Measurements from ENCODE around the gene MCM9. TPM values are rescaled to one million over a fixed set of nuclear protein-coding genes. Genes with fewer than 3 reads are reported as not detected.

The MCM9 gene
- total RNA-seq, 1 experiment from 2014 or later: 17.8 TPM

- Histone ChIP-seq H3K4me2 (ENCODE audit: low read depth, low read length, poor library complexity, severe bottlenecking) (peak overlapping the region; percentile 88), H3K27ac (ENCODE audit: low read length) (peak overlapping the region; percentile 97), H3K9ac (ENCODE audit: low read length) (peak overlapping the region; percentile 89), H3K27me3 (ENCODE audit: low read length) (no peaks in the 10 kb centered on the region), H2AFZ (ENCODE audit: low read length) (no peak overlapping the region), H3K9me2 (replicated peaks; ENCODE audit: insufficient read depth, low read length) (no peaks in the 10 kb centered on the region), H3K4me3 (ENCODE audit: low read length) (peak overlapping the region; percentile 92), H3K36me3 (ENCODE audit: insufficient read depth, low read length) (peaks cover 33% of the 10 kb centered on the region), H3K79me2 (ENCODE audit: low read length) (peaks cover 93% of the 10 kb centered on the region), H4K20me1 (ENCODE audit: insufficient read depth, low read depth, low read length) (peaks cover 38% of the 10 kb centered on the region), H3K4me1 (ENCODE audit: low read length) (peaks cover 75% of the 10 kb centered on the region), H3K9me3 (ENCODE audit: low read length) (no peaks in the 10 kb centered on the region)
- no peak for DNase-seq
Observed at GRCh38 chr6:118895859-118896258, 39.1 kb downstream of the MCM9 start.

GRCh38 chr6:118895261-118895560 lies 39.7 kb downstream of the MCM9 start:
- Histone ChIP-seq H3K9me2 (replicated peaks; ENCODE audit: insufficient read depth, low read length) (no peaks in the 10 kb centered on the region), H3K27me3 (ENCODE audit: low read length) (no peaks in the 10 kb centered on the region), H3K9me3 (ENCODE audit: low read length) (no peaks in the 10 kb centered on the region), H3K4me1 (ENCODE audit: low read length) (peaks cover 75% of the 10 kb centered on the region), H2AFZ (ENCODE audit: low read length) (no peak overlapping the region), H3K36me3 (ENCODE audit: insufficient read depth, low read length) (peaks cover 27% of the 10 kb centered on the region), H3K4me2 (ENCODE audit: low read depth, low read length, poor library complexity, severe bottlenecking) (peak overlapping the region; percentile 88), H3K79me2 (ENCODE audit: low read length) (peaks cover 90% of the 10 kb centered on the region), H4K20me1 (ENCODE audit: insufficient read depth, low read depth, low read length) (peaks cover 33% of the 10 kb centered on the region), H3K9ac (ENCODE audit: low read length) (peak overlapping the region; percentile 89), H3K4me3 (ENCODE audit: low read length) (peak overlapping the region; percentile 92), H3K27ac (ENCODE audit: low read length) (peak overlapping the region; percentile 97)
- no peak for DNase-seq

DNA sequence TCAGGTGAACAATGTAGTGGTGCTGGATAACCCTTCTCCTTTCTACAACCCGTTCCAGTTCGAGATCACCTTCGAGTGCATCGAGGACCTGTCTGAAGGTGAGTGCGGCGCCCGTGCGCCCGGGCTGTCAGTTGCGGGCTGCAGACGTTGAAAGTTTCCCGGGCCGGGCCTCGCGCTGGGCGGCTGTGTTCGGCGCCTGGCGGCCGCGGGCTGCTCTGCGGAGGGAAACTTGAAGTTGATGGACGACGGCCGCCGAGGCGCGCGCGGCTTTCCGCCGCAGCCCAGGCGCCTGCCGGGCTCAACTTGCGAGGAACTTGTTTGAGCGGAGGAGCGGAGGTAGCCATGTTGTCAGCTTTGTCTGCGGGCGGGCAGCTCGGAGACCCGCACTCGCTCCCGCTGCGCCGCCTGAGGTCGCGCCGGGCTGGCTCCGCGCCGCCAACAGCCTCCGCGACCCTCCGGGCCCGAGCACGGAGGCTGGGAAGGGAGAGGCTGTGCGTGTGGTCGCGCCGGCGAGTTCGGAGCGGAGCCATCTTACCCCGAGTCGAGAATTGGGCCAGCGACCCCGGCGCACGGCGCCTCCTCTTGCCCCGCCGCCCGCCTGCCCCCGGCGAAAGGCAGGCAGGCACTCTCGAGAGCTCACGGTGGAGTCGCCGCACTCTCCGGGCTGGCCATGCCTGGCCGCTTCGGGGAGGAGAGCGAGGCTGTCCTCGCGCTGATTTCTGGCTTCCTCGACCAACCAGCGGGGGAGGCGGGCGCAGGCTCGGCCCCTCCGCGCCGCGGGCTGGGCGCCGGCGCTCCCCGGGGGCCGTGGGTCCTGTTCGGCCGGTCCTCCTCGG lies 40.3 kb downstream of the MCM9 start:
- Histone ChIP-seq H3K79me2 (ENCODE audit: low read length) (peaks cover 90% of the 10 kb centered on the region), H4K20me1 (ENCODE audit: insufficient read depth, low read depth, low read length) (peaks cover 27% of the 10 kb centered on the region), H3K27me3 (ENCODE audit: low read length) (no peaks in the 10 kb centered on the region), H3K4me2 (ENCODE audit: low read depth, low read length, poor library complexity, severe bottlenecking) (peak overlapping the region; percentile 88), H3K36me3 (ENCODE audit: insufficient read depth, low read length) (peaks cover 21% of the 10 kb centered on the region), H3K4me1 (ENCODE audit: low read length) (peaks cover 75% of the 10 kb centered on the region), H3K9me3 (ENCODE audit: low read length) (no peaks in the 10 kb centered on the region), H3K27ac (ENCODE audit: low read length) (peak overlapping the region; percentile 97), H3K9me2 (replicated peaks; ENCODE audit: insufficient read depth, low read length) (no peaks in the 10 kb centered on the region), H3K9ac (ENCODE audit: low read length) (peak overlapping the region; percentile 89), H2AFZ (ENCODE audit: low read length) (no peak overlapping the region), H3K4me3 (ENCODE audit: low read length) (peak overlapping the region; percentile 92)
- peak; percentile 88 for DNase-seq

GRCh38 chr6:118893807-118894424 lies 41.0 kb downstream of the MCM9 start, which contains the start of gene ASF1A:
Gene ASF1A, plus strand, starts transcription at chr6:118894152. Its CDS starts 262 bp downstream, at chr6:118894414.
- Histone ChIP-seq H2AFZ (ENCODE audit: low read length) (no peak within 1 kb of the TSS), H3K27me3 (ENCODE audit: low read length) (no peaks in the 10 kb centered on the region), H3K9ac (ENCODE audit: low read length) (peak within 1 kb of the TSS; percentile 89), H3K4me2 (ENCODE audit: low read depth, low read length, poor library complexity, severe bottlenecking) (peak within 1 kb of the TSS; percentile 88), H3K4me1 (ENCODE audit: low read length) (peaks cover 75% of the 10 kb centered on the region), H3K27ac (ENCODE audit: low read length) (peak within 1 kb of the TSS; percentile 97), H3K4me3 (ENCODE audit: low read length) (peak within 1 kb of the TSS; percentile 92), H3K9me3 (ENCODE audit: low read length) (no peaks in the 10 kb centered on the region), H3K79me2 (ENCODE audit: low read length) (peaks cover 90% of the 10 kb centered on the region), H3K36me3 (ENCODE audit: insufficient read depth, low read length) (peaks cover 14% of the 10 kb centered on the region), H4K20me1 (ENCODE audit: insufficient read depth, low read depth, low read length) (peaks cover 20% of the 10 kb centered on the region), H3K9me2 (replicated peaks; ENCODE audit: insufficient read depth, low read length) (no peaks in the 10 kb centered on the region)
- peak; percentile 98 for DNase-seq

DNA sequence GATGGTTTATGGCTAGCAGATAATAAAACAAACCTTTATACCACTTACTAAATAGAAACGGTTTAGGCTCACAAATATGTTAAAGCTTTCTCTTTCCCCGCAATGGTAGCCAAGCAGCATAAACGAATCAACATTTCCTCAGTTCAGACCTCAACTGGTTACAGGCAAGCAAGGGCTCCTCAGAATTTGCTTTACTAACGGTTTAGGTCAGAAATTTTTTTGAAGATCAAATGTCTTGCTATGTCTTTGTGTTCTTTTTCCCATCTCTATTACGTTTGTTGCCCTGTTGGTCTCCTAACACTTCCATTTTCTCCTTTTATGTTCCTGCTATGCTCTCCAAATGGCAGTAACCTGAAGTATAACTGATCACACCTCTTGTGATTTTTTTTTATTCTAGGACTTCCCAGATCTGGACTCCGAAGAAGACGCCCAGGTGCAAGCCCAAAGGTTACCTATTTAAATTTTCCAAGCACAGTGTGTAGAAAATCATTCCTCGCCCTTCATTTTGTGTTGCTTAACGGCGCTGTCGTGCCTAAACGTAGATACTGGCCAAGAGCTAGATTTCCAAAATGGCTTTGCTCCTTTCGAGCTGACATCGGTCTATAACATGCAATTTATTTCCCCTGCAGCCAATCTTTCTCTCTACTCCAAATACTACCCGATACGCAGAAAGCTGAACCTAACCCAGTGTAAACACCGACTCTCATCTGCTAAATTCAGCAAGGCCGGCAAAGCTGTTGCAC lies 41.7 kb downstream of the MCM9 start:
- DNase-seq: peak; percentile 91
- Histone ChIP-seq H3K9me3 (ENCODE audit: low read length) (no peaks in the 10 kb centered on the region), H4K20me1 (ENCODE audit: insufficient read depth, low read depth, low read length) (peaks cover 14% of the 10 kb centered on the region; the same call in 1 of the 2 replicates), H3K36me3 (ENCODE audit: insufficient read depth, low read length) (peaks cover 9% of the 10 kb centered on the region; the same call in 1 of the 2 replicates), H3K9me2 (replicated peaks; ENCODE audit: insufficient read depth, low read length) (no peaks in the 10 kb centered on the region), H3K79me2 (ENCODE audit: low read length) (peaks cover 89% of the 10 kb centered on the region), H3K27me3 (ENCODE audit: low read length) (no peaks in the 10 kb centered on the region), H3K4me2 (ENCODE audit: low read depth, low read length, poor library complexity, severe bottlenecking) (peak overlapping the region; percentile 85), H3K27ac (ENCODE audit: low read length) (peak overlapping the region; percentile 97), H3K9ac (ENCODE audit: low read length) (peak overlapping the region; percentile 83), H2AFZ (ENCODE audit: low read length) (no peak overlapping the region), H3K4me1 (ENCODE audit: low read length) (peaks cover 75% of the 10 kb centered on the region), H3K4me3 (ENCODE audit: low read length) (peak overlapping the region; percentile 75)

DNA sequence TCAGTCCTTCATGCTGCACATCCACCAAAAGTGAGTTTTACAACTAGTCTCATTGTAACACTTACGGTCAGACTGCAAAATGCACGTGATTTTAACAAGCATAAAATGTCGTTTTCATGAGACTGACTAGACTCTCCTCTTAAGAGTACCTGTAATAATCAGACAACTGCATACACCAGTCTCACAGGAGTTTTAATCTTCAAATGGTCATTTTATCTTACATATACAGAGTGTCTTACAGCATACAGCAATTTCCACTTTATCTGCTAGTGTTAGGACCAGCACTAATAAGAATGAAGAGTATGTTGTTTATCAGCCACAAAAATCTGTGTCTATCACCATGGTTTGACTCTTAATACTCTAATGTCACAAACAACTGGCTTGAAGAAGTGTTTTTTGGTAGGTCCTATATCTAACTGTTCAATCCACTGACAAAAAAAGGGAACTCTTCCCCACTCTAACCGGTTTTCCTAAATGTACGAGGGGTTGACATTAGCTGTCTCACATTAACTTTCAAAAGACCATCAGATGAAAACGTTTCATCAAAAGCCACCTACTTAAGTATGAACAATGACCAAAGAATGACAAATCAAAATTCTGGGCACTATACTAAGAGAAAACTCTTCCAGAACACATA lies 42.5 kb downstream of the MCM9 start:
- Histone ChIP-seq H3K4me3 (ENCODE audit: low read length) (peak overlapping the region; percentile 75), H3K4me2 (ENCODE audit: low read depth, low read length, poor library complexity, severe bottlenecking) (peak overlapping the region; percentile 85), H4K20me1 (ENCODE audit: insufficient read depth, low read depth, low read length) (peaks cover 8% of the 10 kb centered on the region; the same call in 1 of the 2 replicates), H3K79me2 (ENCODE audit: low read length) (peaks cover 88% of the 10 kb centered on the region), H3K9me2 (replicated peaks; ENCODE audit: insufficient read depth, low read length) (no peaks in the 10 kb centered on the region), H3K9ac (ENCODE audit: low read length) (peak overlapping the region; percentile 83), H2AFZ (ENCODE audit: low read length) (no peak overlapping the region), H3K4me1 (ENCODE audit: low read length) (peaks cover 72% of the 10 kb centered on the region), H3K36me3 (ENCODE audit: insufficient read depth, low read length) (peaks cover 9% of the 10 kb centered on the region; the same call in 1 of the 2 replicates), H3K27ac (ENCODE audit: low read length) (peak overlapping the region; percentile 97), H3K27me3 (ENCODE audit: low read length) (no peaks in the 10 kb centered on the region), H3K9me3 (ENCODE audit: low read length) (no peaks in the 10 kb centered on the region)
- DNase-seq: peak; percentile 78

- H3K9me3 ChIP-seq (ENCODE audit: low read length): no peaks in the 10 kb centered on the region
- peaks cover 73% of the 10 kb centered on the region for H3K4me1 ChIP-seq (ENCODE audit: low read length)
- no peak overlapping the region for H2AFZ ChIP-seq (ENCODE audit: low read length)
- H4K20me1 ChIP-seq (ENCODE audit: insufficient read depth, low read depth, low read length): peaks cover 5% of the 10 kb centered on the region; the same call in 1 of the 2 replicates
- H3K4me3 ChIP-seq (ENCODE audit: low read length): peak overlapping the region; percentile 75
- peak overlapping the region; percentile 97 for H3K27ac ChIP-seq (ENCODE audit: low read length)
- H3K9me2 ChIP-seq (replicated peaks; ENCODE audit: insufficient read depth, low read length): no peaks in the 10 kb centered on the region
- peak overlapping the region; percentile 83 for H3K9ac ChIP-seq (ENCODE audit: low read length)
- H3K79me2 ChIP-seq (ENCODE audit: low read length): peaks cover 88% of the 10 kb centered on the region
- peaks cover 3% of the 10 kb centered on the region; the same call in 1 of the 2 replicates for H3K36me3 ChIP-seq (ENCODE audit: insufficient read depth, low read length)
- H3K27me3 ChIP-seq (ENCODE audit: low read length): no peaks in the 10 kb centered on the region
- H3K4me2 ChIP-seq (ENCODE audit: low read depth, low read length, poor library complexity, severe bottlenecking): peak overlapping the region; percentile 85
- DNase-seq: peak; percentile 90
Observed at GRCh38 chr6:118890997-118891790, 43.8 kb downstream of the MCM9 start.
